IMR-90 (cell line): Measurements from ENCODE around the gene STAB1. TPM values are rescaled to one million over a fixed set of nuclear protein-coding genes. Genes with fewer than 3 reads are reported as not detected.

ENCODE experiments used
- ATAC-seq: fragments of 200-7000 bp; cut with Tn5 transposase; 2 replicates; pipeline ENCODE4 v1.9.1; 2020; ENCODE audit warnings: low read depth, mild to moderate bottlenecking, moderate library complexity
- BruUV-seq: library from RNA; stranded (reverse); fragments of 400-500 nt; replicated peaks from 2 replicates; lab custom pipeline; 2021; lab: Mats Ljungman, UMichigan
- CTCF ChIA-PET: fragments of 300-600 bp; formaldehyde crosslinking; extraction: SDS; loops from one replicate; lab custom pipeline; 2021; ENCODE audit warnings: antibody characterized with exemption; lab: Yijun Ruan, JAX
- POLR2A ChIA-PET: fragments of 300-600 bp; sonication (Branson Sonifier 250); formaldehyde crosslinking; loops from one replicate; lab custom pipeline; 2022; ENCODE audit warnings: antibody characterized with exemption; ENCODE audit not compliant: unreplicated experiment; lab: Charles Lee
- DNase-seq: peaks from one replicate; pipeline ENCODE4 v3.0.0; 2013
- H2AFZ ChIP-seq: replicated peaks from 2 replicates; pipeline ENCODE3; 2013; ENCODE audit warnings: low read length, mild to moderate bottlenecking; ENCODE audit not compliant: poor library complexity
- H2AK5ac ChIP-seq: 2 replicates; pipeline ENCODE4 v1.6.1; 2013; ENCODE audit warnings: low read depth, low read length, inconsistent platforms
- H2AK9ac ChIP-seq: replicated peaks from 2 replicates; pipeline ENCODE3; 2013; ENCODE audit warnings: mild to moderate bottlenecking, low read depth, low read length, moderate library complexity; ENCODE audit not compliant: poor library complexity
- H2BK120ac ChIP-seq: 2 replicates; pipeline ENCODE4 v1.6.1; 2013; ENCODE audit warnings: low read depth, low read length, inconsistent platforms
- H2BK15ac ChIP-seq: 3 replicates; pipeline ENCODE4 v1.6.1; 2013; ENCODE audit warnings: low read depth, low read length, inconsistent platforms
- H2BK20ac ChIP-seq: 2 replicates; pipeline ENCODE4 v1.6.1; 2013; ENCODE audit warnings: low read depth, mild to moderate bottlenecking, inconsistent platforms, low read length, moderate library complexity
- H2BK5ac ChIP-seq: 2 replicates; pipeline ENCODE4 v1.6.1; 2013; ENCODE audit warnings: mild to moderate bottlenecking, low read depth, low read length, inconsistent platforms; ENCODE audit not compliant: poor library complexity, severe bottlenecking
- H3K14ac ChIP-seq: replicated peaks from 2 replicates; pipeline ENCODE4 v1.6.1; 2013; ENCODE audit warnings: low read depth, low read length, inconsistent platforms
- H3K18ac ChIP-seq: 2 replicates; pipeline ENCODE4 v1.6.1; 2013; ENCODE audit warnings: low read depth, low read length, control low read depth
- H3K23ac ChIP-seq: 2 replicates; pipeline ENCODE4 v1.6.1; 2013; ENCODE audit warnings: low read depth, low read length, inconsistent platforms
- H3K27ac ChIP-seq: 2 replicates; pipeline ENCODE4 v1.5.1; 2013; ENCODE audit warnings: mild to moderate bottlenecking, control low read depth, low read length; ENCODE audit not compliant: insufficient read depth
- H3K27me3 ChIP-seq: 2 replicates; pipeline ENCODE4 v1.6.1; 2013; ENCODE audit warnings: low read length; ENCODE audit not compliant: control insufficient read depth, insufficient read depth
- H3K36me3 ChIP-seq: 2 replicates; pipeline ENCODE4 v1.6.1; 2013; ENCODE audit warnings: low read length, mixed read lengths; ENCODE audit not compliant: control insufficient read depth, insufficient read depth
- H3K4ac ChIP-seq: 2 replicates; pipeline ENCODE4 v1.6.1; 2013; ENCODE audit warnings: low read depth, low read length, inconsistent platforms
- H3K4me1 ChIP-seq: 2 replicates; pipeline ENCODE4 v1.6.1; 2013; ENCODE audit warnings: low read length, mixed read lengths; ENCODE audit not compliant: control insufficient read depth, insufficient read depth
- H3K4me2 ChIP-seq: 2 replicates; pipeline ENCODE4 v1.6.1; 2013; ENCODE audit warnings: low read depth, mild to moderate bottlenecking, control low read depth, low read length, moderate library complexity
- H3K4me3 ChIP-seq: 2 replicates; pipeline ENCODE4 v1.5.1; 2013; ENCODE audit warnings: low read depth, mild to moderate bottlenecking, control low read depth, low read length, moderate library complexity; ENCODE audit not compliant: insufficient read depth
- H3K56ac ChIP-seq: 2 replicates; pipeline ENCODE4 v1.6.1; 2013; ENCODE audit warnings: low read length, inconsistent platforms; ENCODE audit not compliant: insufficient read depth; ENCODE audit errors: extremely low read depth
- H3K79me1 ChIP-seq, 2 experiments: 2 replicates each; pipeline ENCODE4 v1.6.1; 2013; ENCODE audit warnings: low read length in 2 of 2, inconsistent platforms in 1 of 2, low read depth in 1 of 2
- H3K9ac ChIP-seq: 2 replicates; pipeline ENCODE4 v1.6.1; 2013; ENCODE audit warnings: low read depth, low read length, control low read depth
- H3K9me1 ChIP-seq: 2 replicates; pipeline ENCODE4 v1.6.1; 2013; ENCODE audit warnings: low read length, inconsistent platforms; ENCODE audit not compliant: insufficient read depth
- H3K9me3 ChIP-seq: 2 replicates; pipeline ENCODE4 v1.6.1; 2013; ENCODE audit warnings: low read length; ENCODE audit not compliant: control insufficient read depth, insufficient read depth
- H4K20me1 ChIP-seq: 2 replicates; pipeline ENCODE4 v1.6.1; 2013; ENCODE audit warnings: low read length, inconsistent platforms; ENCODE audit not compliant: insufficient read depth
- H4K5ac ChIP-seq: 2 replicates; pipeline ENCODE4 v1.6.1; 2013; ENCODE audit warnings: mild to moderate bottlenecking, low read depth, low read length, control low read depth
- H4K8ac ChIP-seq, 2 experiments: 2 replicates each; pipeline ENCODE4 v1.6.1; 2013; ENCODE audit warnings: low read depth in 2 of 2, low read length in 2 of 2, control low read depth in 1 of 2, inconsistent platforms in 1 of 2
- H4K91ac ChIP-seq: 2 replicates; pipeline ENCODE4 v1.6.1; 2013; ENCODE audit warnings: low read depth, low read length, inconsistent platforms; ENCODE audit not compliant: insufficient read depth
- BHLHE40 ChIP-seq: fragments of 150-350 bp; IDR thresholded peaks from 2 replicates; pipeline ENCODE4 v1.6.1; 2016; ENCODE audit warnings: mild to moderate bottlenecking, low read depth, low read length
- CEBPB ChIP-seq: IDR thresholded peaks from 2 replicates; pipeline ENCODE4 v1.6.1; 2012; ENCODE audit warnings: low read depth, low read length, improper control_type of control experiment
- CHD1 ChIP-seq: IDR thresholded peaks from 2 replicates; pipeline ENCODE4 v1.6.1; 2012; ENCODE audit warnings: low read depth, low read length, improper control_type of control experiment
- FOS ChIP-seq: fragments of 150-350 bp; IDR thresholded peaks from 2 replicates; pipeline ENCODE4 v1.6.1; 2016; ENCODE audit warnings: low read depth, low read length
- MAFK ChIP-seq: IDR thresholded peaks from 2 replicates; pipeline ENCODE4 v1.6.1; 2012; ENCODE audit warnings: low read depth, low read length, improper control_type of control experiment
- MAZ ChIP-seq: IDR thresholded peaks from 2 replicates; pipeline ENCODE4 v1.6.1; 2012; ENCODE audit warnings: low read depth, mild to moderate bottlenecking, low read length, improper control_type of control experiment, moderate library complexity, borderline replicate concordance
- MXI1 ChIP-seq: IDR thresholded peaks from 2 replicates; pipeline ENCODE4 v1.6.1; 2012; ENCODE audit warnings: low read depth, mild to moderate bottlenecking, low read length, moderate library complexity, borderline replicate concordance
- NFE2L2 ChIP-seq: fragments of 150-350 bp; IDR thresholded peaks from 2 replicates; pipeline ENCODE4 v1.6.1; 2016; ENCODE audit warnings: low read depth, mild to moderate bottlenecking, low read length
- POLR2A ChIP-seq: IDR thresholded peaks from 2 replicates; pipeline ENCODE4 v1.6.1; 2012; ENCODE audit warnings: mild to moderate bottlenecking, low read depth, low read length
- RAD21 ChIP-seq: IDR thresholded peaks from 2 replicates; pipeline ENCODE4 v1.6.1; 2012; ENCODE audit warnings: low read length, improper control_type of control experiment
- RCOR1 ChIP-seq: IDR thresholded peaks from 2 replicates; pipeline ENCODE4 v1.6.1; 2012; ENCODE audit warnings: mild to moderate bottlenecking, low read length, improper control_type of control experiment; ENCODE audit not compliant: insufficient replicate concordance
- RFX5 ChIP-seq: IDR thresholded peaks from 2 replicates; pipeline ENCODE4 v1.8.0; 2012; ENCODE audit warnings: low read depth, mild to moderate bottlenecking, low read length, moderate library complexity
- SMC3 ChIP-seq: fragments of 150-350 bp; IDR thresholded peaks from 2 replicates; pipeline ENCODE4 v1.6.1; 2016; ENCODE audit warnings: low read depth, mild to moderate bottlenecking, antibody characterized with exemption, low read length, moderate library complexity
- whole genome bisulfite sequencing, 2 experiments: methylation state at CpG; one replicate each; pipeline versions ENCODE4 v1.1.5 to v1.1.7; 2013; ENCODE audit warnings: missing lambda C conversion rate in 2 of 2; ENCODE audit not compliant: insufficient read length in 1 of 2; ENCODE audit errors: extremely low coverage in 2 of 2; 5-methylcytosine and 5-hydroxymethylcytosine counted together
- dilution Hi-C: fragments of 300-500 bp; cut with HindIII; formaldehyde crosslinking; loops from one replicate; pipeline ENCODE4 v1.14.3; 2018; ENCODE audit warnings: low sequenced_read_pairs; ENCODE audit not compliant: unreplicated experiment
- in situ Hi-C: fragments of 300-500 bp; cut with MboI; formaldehyde crosslinking; loops from 3 replicates; pipeline ENCODE4 v1.14.3; 2019; ENCODE audit warnings: low sequenced_read_pairs, inconsistent platforms, mixed read lengths
- intact Hi-C: fragments of 100-400 bp; cut with micrococcal nuclease; formaldehyde crosslinking; loops from 2 replicates; pipeline ENCODE4 v1.10.0; 2022
- polyA plus RNA-seq, 3 experiments: library from polyadenylated mRNA; depleted of rRNA; stranded (reverse); fragments of >200 nt; gene quantifications; 2 replicates each; pipeline ENCODE4 v1.2.3, GENCODE V29; 2012; ENCODE audit warnings: low replicate concordance in 1 of 3
- total RNA-seq: library from RNA; depleted of rRNA; stranded (reverse); fragments of >200 nt; gene quantifications from 2 replicates; pipeline ENCODE4 v1.2.3, GENCODE V29; 2012
- TF ChIP-seq, protein P1 (sequence below): conservative IDR thresholded peaks from 2 replicates; pipeline ENCODE4 v1.5.1; 2012; ENCODE audit warnings: mild to moderate bottlenecking, low read depth, low read length, improper control_type of control experiment
- TF ChIP-seq, protein P2 (sequence below): fragments of 150-350 bp; IDR thresholded peaks from 2 replicates; pipeline ENCODE4 v1.6.1; 2017; ENCODE audit warnings: mild to moderate bottlenecking, antibody characterized with exemption, low read length, low read depth
- TF ChIP-seq, protein P3 (sequence below): fragments of 150-350 bp; IDR thresholded peaks from 2 replicates; pipeline ENCODE4 v1.6.1; 2016; ENCODE audit warnings: low read depth, mild to moderate bottlenecking, low read length, moderate library complexity, borderline replicate concordance

STAB1 gene
- total and polyA plus RNA-seq, 2 of the 4 experiments (the other 2 are of a cell fraction), result not detected

DNA sequence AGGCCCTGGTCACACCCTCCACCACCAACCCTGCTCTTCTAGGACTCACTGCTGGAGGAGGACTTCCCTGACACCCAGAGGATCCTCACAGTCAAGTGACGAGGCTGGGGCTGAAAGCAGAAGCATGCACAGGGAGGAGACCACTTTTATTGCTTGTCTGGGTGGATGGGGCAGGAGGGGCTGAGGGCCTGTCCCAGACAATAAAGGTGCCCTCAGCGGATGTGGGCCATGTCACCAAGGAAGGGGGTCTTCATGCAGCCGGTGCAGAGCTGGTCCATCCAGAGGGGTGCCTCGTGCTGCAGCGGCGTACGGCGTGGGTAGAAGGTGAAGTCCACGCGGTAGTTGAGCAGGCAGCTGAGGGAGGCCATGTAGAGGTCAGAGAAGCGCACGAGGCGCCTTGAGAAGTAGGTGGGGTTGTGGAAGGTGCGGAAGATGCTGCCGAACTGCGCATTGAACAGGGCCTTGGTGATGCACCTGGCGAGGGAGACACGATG lies 29.2 kb downstream of the STAB1 start:
- CTCF ChIA-PET, result no interaction called here
- no peak overlapping the region for H2AFZ ChIP-seq
- H3K4me2 ChIP-seq, result no peak overlapping the region
- H2BK120ac ChIP-seq, result no peak overlapping the region
- H4K91ac ChIP-seq, result no peak overlapping the region
- no peak overlapping the region for H2BK20ac ChIP-seq
- POLR2A ChIA-PET, result no interaction called here
- peaks cover 2% of the 10 kb centered on the region; the same call in 1 of the 2 replicates for H3K4me1 ChIP-seq
- H3K14ac ChIP-seq, result no peak overlapping the region
- in situ Hi-C loops, result no loop called here
- no peak overlapping the region for H3K27ac ChIP-seq
- no peak for ATAC-seq
- H4K8ac ChIP-seq, result no peak overlapping the region
- no peak overlapping the region for H3K4ac ChIP-seq
- no peak for TF ChIP-seq SMC3
- no peak for TF ChIP-seq RFX5
- TF ChIP-seq MAZ, result no peak
- no peak for TF ChIP-seq CHD1
- TF ChIP-seq MXI1, result no peak
- TF ChIP-seq CEBPB, result no peak
- no peak for TF ChIP-seq RAD21
- TF ChIP-seq RCOR1, result no peak
- TF ChIP-seq, protein P1, sequence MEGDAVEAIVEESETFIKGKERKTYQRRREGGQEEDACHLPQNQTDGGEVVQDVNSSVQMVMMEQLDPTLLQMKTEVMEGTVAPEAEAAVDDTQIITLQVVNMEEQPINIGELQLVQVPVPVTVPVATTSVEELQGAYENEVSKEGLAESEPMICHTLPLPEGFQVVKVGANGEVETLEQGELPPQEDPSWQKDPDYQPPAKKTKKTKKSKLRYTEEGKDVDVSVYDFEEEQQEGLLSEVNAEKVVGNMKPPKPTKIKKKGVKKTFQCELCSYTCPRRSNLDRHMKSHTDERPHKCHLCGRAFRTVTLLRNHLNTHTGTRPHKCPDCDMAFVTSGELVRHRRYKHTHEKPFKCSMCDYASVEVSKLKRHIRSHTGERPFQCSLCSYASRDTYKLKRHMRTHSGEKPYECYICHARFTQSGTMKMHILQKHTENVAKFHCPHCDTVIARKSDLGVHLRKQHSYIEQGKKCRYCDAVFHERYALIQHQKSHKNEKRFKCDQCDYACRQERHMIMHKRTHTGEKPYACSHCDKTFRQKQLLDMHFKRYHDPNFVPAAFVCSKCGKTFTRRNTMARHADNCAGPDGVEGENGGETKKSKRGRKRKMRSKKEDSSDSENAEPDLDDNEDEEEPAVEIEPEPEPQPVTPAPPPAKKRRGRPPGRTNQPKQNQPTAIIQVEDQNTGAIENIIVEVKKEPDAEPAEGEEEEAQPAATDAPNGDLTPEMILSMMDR, result no peak
- TF ChIP-seq FOS, result no peak
- TF ChIP-seq BHLHE40, result no peak
- no peak for TF ChIP-seq NFE2L2
- TF ChIP-seq, protein P2, sequence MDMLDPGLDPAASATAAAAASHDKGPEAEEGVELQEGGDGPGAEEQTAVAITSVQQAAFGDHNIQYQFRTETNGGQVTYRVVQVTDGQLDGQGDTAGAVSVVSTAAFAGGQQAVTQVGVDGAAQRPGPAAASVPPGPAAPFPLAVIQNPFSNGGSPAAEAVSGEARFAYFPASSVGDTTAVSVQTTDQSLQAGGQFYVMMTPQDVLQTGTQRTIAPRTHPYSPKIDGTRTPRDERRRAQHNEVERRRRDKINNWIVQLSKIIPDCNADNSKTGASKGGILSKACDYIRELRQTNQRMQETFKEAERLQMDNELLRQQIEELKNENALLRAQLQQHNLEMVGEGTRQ, result no peak
- TF ChIP-seq MAFK, result no peak
- TF ChIP-seq, protein P3, sequence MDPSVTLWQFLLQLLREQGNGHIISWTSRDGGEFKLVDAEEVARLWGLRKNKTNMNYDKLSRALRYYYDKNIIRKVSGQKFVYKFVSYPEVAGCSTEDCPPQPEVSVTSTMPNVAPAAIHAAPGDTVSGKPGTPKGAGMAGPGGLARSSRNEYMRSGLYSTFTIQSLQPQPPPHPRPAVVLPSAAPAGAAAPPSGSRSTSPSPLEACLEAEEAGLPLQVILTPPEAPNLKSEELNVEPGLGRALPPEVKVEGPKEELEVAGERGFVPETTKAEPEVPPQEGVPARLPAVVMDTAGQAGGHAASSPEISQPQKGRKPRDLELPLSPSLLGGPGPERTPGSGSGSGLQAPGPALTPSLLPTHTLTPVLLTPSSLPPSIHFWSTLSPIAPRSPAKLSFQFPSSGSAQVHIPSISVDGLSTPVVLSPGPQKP, result no peak
- no peak for TF ChIP-seq POLR2A
- H2AK9ac ChIP-seq, result no peak overlapping the region
- H3K9me1 ChIP-seq, result peaks cover 11% of the 10 kb centered on the region
- WGBS, 2 experiments, result 96% methylated on average over 10 of the region's 18 CpGs; no CpG with 5 or more reads in 1 of the 2 experiments
- H3K27me3 ChIP-seq, result no peaks in the 10 kb centered on the region
- TSS peak; percentile 90 for BruUV-seq
- H3K79me1 ChIP-seq, result peaks cover 3 to 40% of the 10 kb centered on the region in 2 experiments
- no peaks in the 10 kb centered on the region for H3K9me3 ChIP-seq
- no peak for DNase-seq
- no peak overlapping the region for H4K5ac ChIP-seq
- H4K20me1 ChIP-seq, result peaks cover 18% of the 10 kb centered on the region
- dilution Hi-C loops, result no loop called here
- no peak overlapping the region for H3K23ac ChIP-seq
- H3K18ac ChIP-seq, result no peak overlapping the region
- no peak overlapping the region for H3K9ac ChIP-seq
- H2AK5ac ChIP-seq, result no peak overlapping the region
- no peak overlapping the region for H2BK5ac ChIP-seq
- no peak overlapping the region for H2BK15ac ChIP-seq
- H3K4me3 ChIP-seq, result no peak overlapping the region
- peaks cover 57% of the 10 kb centered on the region for H3K36me3 ChIP-seq
- no peak overlapping the region for H3K56ac ChIP-seq
- intact Hi-C loops, result no loop called here
